T-helper 2 cell treated with Interferon-gamma antibody and Interleukin-4, amounts not matched to agents 100 ng/mL and 5 ng/mL, for 36 hours (primary cell): ENCODE data around the gene NT5C2. TPM values are rescaled to one million over a fixed set of nuclear protein-coding genes. Genes with fewer than 3 reads are reported as not detected.
"Not testable (repeated sequence)": the region's sequence is repeated elsewhere in the genome, so short reads cannot be mapped to it uniquely, and the experiment has no call there.

Source experiments
- intact Hi-C: fragments of 100-400 bp; cut with micrococcal nuclease; formaldehyde crosslinking; loops from one replicate; pipeline ENCODE4 v1.15.1; 2023
- total RNA-seq: library from RNA; stranded (reverse); gene quantifications from 2 replicates; pipeline ENCODE4 v1.2.3, GENCODE V29; 2022

NT5C2 gene
- 71.7 and 77.0 TPM in 2 replicates for total RNA-seq

DNA sequence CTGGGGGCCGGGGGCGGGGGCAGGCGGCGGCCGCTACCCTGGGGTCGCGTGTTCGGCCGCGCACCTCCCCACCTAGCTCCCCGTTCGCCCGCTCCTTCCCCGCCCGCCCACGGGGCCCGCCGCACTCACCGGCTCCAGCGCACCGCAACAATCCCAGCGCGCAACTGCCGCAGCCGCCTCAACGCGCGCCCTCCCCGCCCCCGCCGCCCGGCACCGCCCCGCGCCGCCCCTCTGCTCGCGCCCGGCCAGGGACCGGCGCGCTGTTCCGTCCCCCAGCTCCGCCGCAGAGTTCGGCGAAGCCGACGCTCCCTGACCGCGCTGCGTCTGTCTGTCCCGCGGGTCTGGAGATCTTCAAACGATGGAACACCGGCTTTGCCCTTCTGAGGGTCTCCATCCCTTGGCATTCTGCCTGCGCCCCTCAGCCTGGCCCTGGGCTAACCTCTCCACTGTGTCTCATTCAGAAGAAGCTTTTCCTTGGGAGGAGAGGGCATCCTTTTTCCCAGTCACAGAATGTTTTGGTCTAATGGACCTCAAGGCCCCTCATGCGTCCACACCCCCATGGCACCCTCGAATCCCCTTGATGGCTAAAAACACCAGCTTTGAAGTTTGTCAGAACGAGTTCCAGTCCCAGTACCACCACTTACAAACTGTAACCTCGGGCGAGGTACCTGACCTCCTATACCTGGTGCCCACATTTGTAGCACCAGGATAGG, at the start of gene NT5C2:
TSS of gene NT5C2 (minus strand) at position 166 of the 713 bp plus-strand sequence. CDS start 18,314 bp downstream, outside the sequence.
- intact Hi-C loops = loop anchor here (1.0 to 10.0 kb wide), 7 partner anchors 49 to 1061 kb away; partner anchors contain the start of genes BORCS7, CNNM2, GBF1 and PITX3

DNA sequence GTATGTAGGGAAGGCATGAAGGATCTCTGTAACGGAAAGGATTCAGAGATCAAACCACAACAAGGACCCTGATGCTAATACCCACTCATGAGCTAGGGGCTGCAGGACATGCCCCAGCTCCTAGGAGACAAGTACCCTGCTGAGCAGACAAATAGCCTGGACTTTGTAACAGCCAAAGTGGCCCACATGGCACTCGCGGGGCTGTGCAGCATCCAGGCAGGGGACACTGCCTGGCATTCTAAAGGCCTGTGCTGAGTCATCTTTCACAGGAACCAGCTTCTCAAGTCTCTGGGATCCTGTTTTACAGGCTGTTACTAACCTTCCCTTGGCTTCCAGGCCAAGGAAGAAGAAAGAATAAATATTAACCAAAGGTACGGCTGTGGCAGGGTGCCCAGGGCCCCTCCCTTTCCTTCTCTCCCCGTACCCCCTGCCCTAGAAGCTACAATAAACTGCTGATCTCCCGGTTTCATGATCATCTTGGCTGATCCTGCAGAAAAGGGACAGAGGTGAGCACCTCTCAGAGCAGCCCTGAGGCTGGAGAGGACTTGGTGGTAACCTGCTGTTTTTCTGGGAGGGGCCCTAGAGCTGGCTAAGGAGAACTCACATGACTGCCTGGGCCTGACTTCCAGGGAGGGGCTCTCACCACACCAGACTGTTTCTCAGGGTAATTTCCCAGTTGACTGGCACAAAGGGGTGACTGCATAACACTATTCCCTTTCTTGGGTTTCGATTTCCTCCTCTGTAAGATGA, 48.4 kb upstream of the NT5C2 start:
- intact Hi-C loops = loop anchor here (5.0 kb wide), 1 partner anchor 49 kb away; the partner anchor contains the start of gene NT5C2

DNA sequence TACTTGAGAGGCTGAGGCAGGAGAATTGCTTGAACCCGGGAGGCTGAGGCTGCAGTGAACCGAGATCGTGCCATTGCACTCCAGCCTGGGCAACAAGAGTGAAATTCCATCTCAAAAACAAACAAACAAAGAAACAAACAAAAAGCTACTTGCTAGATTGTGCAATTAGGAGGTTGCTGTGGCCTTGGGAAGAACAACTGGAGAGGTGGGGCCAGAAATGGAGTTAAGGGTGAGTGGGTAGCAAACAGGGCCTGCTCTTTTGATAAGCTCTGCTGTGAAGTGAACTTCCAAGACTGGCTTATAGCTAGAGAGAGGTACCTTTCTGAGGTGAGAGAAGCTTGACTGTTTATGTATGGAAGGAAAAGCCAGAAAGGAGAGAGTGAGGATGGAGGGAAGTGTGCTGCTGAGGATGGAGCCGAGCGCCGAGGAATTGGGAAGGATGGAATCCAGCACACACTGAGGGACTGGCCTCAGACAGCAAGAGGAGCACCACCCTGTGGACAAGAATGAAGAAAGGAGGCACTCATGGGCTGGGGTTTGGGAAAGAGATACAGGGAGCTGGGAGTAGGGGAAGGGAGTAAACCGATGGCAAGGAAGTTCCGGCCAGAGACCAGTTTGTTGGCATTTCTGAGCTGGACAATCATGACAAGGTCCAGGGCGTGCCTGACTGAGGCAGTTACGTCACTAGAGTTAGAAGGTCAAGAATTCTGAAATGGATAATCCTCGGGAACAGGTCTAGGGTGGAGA, 45.6 kb upstream of the NT5C2 start:
- intact Hi-C loops = no loop called here

DNA sequence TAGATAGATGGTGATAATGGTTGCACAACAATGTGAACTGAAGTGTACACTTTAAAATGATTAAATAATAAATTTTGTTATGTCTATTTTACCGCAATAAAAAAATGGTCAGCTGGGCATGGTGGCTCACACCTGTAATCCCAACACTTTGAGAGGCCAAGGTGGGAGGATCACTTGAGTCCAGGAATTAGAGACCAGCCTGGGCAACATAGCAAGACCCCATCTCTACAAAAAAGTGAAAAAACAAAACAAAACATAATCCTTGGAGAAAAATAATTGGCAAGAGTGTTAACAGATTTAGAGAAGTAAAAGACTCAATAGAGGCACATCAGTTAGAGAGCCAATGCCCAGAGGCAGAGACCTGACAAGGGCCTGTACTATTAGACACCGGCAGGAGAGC, 42.7 kb upstream of the NT5C2 start:
- intact Hi-C loops = no loop called here

DNA sequence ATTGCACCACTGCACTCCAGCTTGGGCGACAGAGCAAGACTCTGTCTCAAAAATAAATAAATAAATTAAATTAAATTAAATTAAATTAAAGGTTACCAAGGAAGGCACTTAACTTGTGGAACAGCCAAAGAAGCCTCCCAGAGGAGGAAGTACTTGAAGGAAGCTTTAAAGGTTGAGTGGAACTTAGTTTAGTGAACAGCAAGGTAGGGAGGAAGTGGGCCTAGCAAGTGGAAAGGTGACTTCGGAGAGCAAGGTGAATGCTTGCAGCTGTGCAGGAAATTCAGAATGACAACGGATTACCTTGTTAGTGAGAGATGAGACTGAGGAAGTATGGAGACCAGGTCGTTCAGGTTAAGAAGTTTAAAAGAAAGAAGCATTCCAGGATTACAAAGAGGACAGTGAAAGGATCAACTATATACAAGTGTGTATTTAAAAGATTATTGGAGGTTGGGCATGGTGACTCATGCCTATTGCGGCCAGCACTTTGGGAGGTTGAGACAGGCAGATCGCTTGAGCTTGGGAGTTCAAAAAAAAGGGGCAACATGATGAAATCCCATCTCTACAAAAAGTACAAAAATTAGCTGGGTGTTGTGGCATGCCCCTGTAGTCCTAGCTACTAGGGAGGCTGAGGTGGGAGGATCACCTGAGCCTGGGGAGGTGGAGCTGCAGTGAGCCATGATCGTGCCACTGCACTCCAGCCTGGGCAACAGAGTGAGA, 39.9 kb upstream of the NT5C2 start:
- intact Hi-C loops = no loop called here

DNA sequence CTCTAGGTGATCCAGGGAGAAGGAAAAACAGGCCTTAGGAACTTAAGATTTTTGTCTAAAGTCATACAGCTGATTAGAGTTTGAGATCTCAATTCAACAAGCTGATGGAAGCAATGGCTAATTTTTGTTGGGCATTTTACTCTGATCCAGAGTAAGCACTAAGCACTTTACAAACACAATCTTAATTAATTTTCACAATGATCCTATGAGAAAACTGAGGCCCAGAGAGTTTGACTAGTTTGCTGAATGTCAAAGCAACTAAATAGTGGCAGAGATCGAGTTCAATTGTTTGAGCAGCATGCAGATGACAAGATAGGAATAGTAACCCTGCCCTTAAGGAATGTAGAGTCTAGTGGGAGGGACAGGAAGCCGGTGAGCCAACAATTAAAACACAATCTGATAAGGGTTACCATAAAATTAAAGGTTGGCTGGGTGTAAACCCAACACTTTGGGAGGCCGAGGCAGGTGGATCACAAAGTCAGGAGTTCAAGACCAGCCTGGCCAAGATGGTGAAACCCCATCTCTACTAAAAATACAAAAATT, 39.1 kb upstream of the NT5C2 start:
- intact Hi-C loops = no loop called here

DNA sequence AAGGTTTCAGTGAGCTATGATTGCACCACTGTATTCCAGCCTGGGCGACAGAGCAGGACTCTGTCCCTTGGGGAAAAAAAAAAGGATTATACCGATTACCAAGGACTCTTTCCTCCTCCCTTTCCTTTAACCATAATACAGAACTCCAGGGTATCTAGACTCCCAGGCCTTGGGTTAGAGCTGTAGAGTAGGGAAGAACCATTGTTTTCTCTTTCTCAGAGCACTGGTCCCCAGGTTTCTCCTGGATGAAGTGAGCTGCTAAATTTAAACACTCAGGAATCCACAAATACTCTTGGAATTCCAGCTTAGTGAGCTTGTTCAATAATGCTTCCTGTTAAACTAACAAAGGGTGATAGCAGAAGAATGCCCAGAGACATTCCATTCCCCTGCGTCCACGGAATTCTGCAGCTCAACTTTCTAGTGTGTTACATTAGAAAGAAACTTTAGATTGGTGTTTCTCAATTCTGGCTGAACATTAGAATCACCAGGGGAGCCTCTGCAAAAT, 38.0 kb upstream of the NT5C2 start:
- intact Hi-C loops = no loop called here

DNA sequence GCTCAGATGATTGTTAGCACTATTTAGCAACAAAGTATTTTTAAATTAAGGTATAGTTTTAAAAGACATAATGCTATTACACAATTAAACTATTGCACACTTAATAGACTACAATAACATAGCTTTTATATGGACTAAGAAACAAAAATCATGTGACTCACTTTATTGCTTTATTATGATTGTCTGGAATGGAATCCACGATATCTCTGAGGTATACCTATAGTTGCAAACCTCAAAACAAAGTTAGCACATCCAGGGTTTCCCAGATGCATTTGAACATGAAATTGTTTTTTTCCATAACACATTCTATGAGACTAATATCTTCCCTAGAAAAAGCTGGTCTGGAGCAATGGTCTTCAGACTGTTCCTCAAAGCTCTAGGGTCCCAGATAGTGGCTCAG, 34.3 kb upstream of the NT5C2 start:
- intact Hi-C loops = no loop called here

DNA sequence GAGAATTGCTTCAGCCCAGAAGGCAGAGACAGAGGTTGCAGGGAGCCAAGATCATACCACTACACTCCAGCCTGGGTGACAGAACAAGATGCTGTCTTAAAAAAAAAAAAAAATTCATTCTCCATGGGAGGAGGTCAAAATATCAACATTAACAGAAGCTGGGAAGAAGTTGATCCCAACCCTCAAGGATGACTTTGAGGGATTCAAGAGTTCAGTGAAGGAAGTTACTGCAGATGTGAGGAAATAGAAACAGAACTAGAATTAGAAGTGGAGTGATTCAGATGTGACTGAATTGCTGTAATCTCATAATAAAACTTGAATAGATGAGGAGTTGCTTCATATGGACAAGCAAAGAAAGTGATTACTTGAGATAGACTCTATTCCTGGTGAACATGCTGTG, 32.9 kb upstream of the NT5C2 start:
- intact Hi-C loops = no loop called here

DNA sequence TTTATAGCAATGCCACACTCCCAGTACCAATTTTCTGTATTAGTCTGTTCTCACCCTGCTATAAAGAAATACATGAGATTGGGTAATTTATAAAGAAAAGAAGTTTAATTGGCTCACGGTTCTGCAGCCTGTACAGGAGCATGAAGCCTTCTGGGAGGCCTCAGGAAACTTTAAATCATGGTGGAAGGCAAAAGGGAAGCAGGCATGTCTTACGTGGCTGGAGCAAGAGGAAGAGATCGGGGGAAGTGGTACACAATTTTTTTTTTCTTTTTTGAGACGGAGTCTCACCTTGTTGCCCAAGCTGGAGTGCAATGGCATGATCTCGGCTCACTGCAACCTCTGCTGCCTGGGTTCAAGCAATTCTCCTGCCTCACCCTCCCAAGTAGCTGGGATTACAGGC, 31.6 kb upstream of the NT5C2 start:
- intact Hi-C loops = not testable (repeated sequence)

DNA sequence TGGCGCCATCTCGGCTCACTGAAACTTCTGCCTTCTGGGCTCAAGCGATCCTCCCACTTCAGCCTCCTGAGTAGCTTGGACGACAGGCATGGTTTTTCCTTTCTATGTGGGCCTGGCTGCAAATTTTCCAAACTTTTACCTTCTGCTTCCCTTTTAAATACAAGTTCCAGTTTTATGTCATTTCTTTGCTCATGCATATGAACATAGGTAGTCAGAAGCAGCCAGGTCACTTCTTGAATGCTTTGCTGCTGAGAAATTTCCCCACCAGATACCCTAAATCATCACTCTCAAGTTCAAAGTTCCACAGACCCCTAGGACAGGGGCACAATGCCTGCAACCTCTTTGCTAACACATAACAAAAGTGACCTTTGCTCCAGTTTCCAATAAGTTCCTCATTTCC, 31.1 kb upstream of the NT5C2 start:
- intact Hi-C loops = no loop called here

DNA sequence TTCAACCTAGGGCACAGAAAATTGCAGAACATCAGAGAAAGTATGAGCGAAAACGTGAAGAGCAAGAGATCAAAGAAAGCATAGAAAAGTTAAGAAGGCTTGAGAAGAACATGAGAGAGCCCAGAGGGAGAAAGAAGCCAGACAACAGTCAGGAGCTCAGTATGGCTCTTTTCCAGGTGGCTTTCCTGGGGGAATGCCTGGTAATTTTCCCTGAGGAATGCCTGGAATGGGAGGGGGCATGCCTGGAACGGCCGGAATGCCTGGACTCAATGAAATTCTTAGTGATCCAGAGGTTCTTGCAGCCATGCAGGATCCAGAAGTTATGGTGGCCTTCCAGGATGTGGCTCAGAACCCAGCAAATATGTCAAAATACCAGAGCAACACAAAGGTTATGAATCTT, 23.3 kb upstream of the NT5C2 start:
- intact Hi-C loops = not testable (repeated sequence)

DNA sequence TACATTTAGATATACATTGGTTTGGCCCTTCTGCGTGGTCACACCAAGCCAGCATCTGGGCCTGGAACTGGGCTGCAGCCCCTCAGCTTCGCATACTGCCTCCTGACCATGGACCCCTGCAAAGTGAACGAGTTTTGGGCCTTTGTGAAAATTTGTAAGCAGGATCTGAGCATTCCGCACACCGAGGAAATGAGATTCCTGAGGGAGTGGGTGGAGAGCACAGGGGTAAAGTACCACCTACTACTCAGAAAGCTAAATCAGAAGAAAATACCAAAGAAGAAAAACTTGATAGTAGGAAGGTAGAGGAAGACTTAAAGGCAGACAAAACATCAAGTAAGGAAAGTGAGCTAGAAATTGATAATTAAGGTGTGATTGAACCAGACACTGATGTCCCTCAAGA, 22.5 kb upstream of the NT5C2 start:
- intact Hi-C loops = no loop called here

DNA sequence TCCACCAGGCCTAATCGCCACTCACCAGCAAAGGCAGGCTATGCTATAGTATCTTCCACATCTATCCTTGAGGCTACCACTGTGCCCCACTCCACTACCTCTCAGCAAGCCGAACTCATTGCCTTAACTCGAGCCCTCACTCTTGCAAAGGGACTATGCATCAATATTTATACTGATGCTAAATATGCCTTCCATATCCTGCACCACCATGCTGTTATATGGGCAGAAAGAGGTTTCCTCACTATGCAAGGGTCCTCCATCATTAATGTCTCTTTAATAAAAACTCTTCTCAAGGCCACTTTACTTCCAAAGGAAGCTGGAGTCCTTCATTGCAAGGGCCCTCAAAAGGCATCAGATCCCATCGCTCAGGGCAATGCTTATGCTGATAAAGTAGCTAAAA, 17.2 kb upstream of the NT5C2 start:
- intact Hi-C loops = not testable (repeated sequence)

DNA sequence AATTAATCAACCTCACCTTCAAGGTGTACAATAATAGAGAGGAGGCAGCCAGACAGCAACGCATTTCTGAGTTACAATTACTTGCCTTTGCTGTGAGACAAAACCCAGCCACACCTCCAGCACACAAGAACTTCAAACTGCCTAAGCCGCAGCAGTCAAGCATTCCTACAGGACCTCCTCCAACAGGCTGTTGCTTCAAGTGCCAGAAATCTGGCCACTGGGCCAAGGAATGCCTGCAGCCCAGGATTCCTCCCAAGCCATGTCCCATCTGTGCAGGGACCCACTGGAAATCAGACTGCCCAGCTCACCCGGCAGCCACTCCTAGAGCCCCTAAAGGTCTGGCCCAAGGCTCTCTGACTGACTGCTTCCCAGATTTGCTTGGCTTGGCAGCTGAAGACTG, 14.6 kb upstream of the NT5C2 start:
- intact Hi-C loops = not testable (repeated sequence)

DNA sequence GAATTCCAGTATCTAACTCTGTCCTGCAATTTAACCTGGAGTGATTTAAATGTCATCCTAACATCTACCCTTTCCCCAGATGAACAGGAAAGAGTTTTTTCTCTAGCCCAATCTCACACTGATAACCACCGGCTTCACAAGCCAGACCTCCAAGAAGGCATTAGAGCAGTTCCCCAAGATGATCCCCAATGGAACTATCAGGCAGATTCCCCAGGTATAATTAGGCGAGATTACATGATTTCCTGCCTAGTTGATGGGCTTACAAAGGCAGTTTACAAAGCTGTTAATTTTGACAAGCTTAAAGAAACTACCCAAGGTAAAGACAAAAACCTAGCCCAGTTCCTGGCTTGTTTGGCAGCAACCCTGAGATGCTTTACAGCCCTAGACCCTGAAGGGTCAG, 14.1 kb upstream of the NT5C2 start:
- intact Hi-C loops = no loop called here

DNA sequence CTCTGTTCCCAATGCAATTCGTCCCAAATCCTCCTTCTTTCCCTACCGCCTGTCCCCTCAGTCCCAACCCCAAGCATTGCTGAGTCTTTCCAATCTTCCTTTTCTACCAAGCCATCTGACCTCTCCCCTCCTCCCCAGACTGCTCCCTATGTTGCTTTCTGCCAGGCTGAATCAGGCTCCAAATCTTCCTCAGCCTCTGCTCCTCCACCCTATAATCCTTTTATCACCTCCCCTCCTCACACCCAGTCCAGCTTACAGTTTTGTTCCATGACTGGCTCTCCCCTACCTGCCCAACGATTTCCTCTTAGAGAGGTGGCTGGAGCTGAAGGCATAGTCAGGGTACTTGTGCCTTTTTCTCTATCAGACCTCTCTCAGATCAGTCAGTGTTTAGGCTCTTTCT, 13.6 kb upstream of the NT5C2 start:
- intact Hi-C loops = not testable (repeated sequence)

DNA sequence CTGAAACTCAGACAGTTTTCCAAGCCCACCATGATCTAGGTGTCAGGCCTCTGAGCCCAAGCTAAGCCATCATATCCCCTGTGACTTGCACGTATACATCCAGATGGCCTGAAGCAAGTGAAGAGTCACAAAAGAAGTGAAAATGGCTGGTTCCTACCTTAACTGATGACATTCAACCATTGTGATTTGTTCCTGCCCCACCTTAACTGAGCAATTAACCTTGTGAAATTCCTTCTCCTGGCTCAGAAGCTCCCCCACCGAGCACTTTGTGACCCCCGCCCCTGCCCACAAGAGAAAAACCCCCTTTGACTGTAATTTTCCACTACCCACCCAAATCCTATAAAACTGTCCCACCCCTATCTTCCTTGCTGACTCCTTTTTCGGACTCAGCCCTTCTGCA, 12.3 kb upstream of the NT5C2 start:
- intact Hi-C loops = not testable (repeated sequence)

DNA sequence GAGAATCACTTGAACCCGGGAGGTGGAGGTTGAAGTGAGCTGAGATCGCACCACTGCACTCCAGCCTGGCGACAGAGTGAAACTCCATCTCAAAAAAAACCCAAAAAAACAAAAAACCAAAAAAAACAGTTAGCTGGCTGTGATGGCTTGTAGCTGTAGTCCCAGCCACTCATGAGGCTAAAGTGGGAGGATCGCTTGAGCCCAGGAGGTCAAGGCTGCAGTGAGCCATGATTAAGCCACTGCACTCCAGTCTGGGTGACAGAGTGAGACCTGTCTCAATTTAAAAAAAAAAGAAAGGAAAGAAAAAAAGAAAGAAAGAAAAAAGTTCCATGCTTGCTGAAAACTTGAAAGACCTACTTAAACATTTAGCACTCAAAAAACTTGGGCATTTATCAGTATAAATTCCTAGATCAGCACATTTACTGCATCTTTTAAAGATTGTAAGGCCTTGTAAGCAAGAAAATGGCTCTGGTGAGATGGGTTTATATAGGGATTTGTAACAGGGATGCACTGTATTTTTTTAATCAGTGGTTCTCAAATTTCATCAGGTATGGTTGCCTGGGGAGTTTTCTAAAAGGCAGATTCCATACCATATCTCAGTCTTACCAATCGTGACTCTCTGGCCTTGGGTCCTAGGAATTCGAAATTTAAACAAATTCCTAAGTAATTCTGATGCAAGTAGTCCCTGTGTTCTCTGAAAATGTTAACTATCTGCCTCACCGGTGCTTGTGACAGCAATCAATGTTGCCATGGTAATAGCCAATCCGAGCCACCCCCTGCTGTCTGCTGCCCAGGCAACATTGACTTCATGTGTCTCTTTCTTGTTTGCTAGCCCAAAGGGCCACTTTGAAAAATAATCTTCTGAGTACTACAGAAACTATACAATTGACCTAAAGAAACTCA, 11.5 kb upstream of the NT5C2 start:
- intact Hi-C loops = no loop called here

DNA sequence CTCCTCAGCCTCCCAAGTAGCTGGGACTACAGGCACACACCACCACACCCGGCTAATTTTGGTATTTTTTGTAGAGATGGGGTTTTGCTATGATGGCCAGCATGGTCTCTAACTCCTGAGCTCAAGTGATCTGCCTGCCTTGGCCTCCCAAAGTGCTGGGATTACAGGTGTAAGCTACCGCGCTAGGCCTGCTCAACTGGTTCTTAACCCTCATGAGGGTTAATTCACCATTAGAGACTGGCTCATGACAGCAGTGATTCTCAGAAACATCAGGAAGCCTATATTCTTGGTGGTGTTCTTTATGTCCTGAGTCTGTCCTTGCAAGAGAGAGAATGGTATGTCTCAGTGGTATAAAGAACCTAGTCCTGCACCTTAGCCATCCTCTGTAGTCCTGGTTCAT, 10.4 kb upstream of the NT5C2 start:
- intact Hi-C loops = no loop called here
